ENCODE results near the gene SEPHS1.

DNA sequence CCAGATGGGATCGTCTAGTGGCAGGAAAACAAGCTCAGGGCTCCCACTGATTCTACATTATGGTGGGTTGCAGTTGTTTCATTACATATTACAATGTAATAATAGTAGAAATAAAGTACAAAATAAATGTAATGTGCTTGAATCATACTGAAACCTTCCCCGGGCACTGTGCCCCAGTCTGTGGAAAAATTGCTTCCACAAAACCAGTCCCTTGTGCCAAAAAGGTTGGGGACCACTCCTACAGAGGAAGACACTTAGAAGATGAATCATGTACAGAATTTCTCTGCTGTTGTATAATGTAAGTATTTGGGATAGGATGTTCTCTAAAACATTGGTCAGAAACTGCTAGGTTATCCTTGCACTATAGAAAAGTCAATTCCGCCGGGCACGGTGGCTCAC, 36.9 kb downstream of the SEPHS1 start:
- no peak for TF ChIP-seq POLR2A (IDR thresholded peaks at IDR 0.05; ENCODE audit: low read depth, low read length)
- no peak for TF ChIP-seq POLR2AphosphoS5 (IDR thresholded peaks at IDR 0.05; ENCODE audit: low read depth, low read length)
- no peak for TF ChIP-seq PAX5 (IDR thresholded peaks at IDR 0.05; ENCODE audit: insufficient read depth, low read length, severe bottlenecking)
- no peak for TF ChIP-seq POU2F2 (IDR thresholded peaks at IDR 0.05; ENCODE audit: low read depth, low read length)
- TF ChIP-seq TAF1 (IDR thresholded peaks at IDR 0.05; ENCODE audit: low read depth, low read length) = no peak
